ENCODE data around the gene C3orf70.
A peak's percentile ranks its signal among the peaks of the same experiment; 100 is the strongest.

Gene C3orf70, protein sequence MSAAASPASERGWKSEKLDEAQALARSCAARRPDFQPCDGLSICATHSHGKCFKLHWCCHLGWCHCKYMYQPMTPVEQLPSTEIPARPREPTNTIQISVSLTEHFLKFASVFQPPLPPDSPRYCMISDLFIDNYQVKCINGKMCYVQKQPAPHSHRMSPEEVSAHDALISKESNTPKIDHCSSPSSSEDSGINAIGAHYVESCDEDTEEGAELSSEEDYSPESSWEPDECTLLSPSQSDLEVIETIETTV

DNA sequence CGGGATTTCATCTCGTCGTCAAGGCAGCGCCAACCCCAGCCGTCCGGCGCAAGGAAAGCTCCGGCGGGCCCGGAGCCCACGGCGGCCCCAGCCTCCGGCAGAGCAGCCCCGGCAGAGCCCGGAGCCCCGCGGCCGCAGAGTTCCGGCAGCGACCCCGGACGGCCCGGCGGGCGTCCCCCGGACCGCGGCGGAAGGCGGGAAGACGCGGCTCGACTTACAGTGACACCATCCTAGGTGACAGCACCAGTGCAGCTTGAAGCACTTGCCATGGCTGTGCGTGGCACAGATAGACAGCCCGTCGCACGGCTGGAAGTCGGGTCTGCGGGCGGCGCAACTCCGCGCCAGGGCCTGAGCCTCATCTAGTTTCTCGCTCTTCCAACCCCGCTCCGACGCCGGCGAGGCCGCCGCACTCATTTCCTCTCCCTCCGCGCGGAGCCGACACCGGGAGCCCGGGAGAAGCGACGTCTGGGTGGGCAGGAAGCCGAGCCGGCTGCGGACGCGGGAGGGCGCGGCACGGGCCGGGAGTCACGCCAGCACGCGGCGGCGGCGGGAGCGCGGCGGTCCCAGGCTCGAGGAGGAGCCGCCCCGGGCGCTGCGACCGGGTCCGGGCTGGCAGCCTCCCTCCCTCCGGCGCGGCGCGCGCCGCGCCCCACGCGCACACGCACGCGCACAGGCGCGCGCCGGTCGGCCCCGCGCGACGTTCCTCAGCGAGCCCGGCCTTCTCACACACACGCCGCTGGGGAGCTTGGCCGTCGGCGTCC lies at the start of gene C3orf70:
C3orf70 (minus strand) TSS at position 651 of the 761 bp plus-strand sequence; CDS start at position 414, 237 bp downstream.
- CTCF ChIA-PET = interaction anchor here (0.6 to 0.7 kb wide), 2 partner anchors 33 to 135 kb away, joined by 3 read pairs; no protein-coding TSS in a partner anchor
- H3K27ac ChIP-seq = no peak within 1 kb of the TSS
- POLR2A ChIA-PET (ENCODE audit: low non-redundant PET) = interaction anchor here (0.7 kb wide), 1 partner anchor 82 kb away, joined by 4 read pairs; no protein-coding TSS in a partner anchor
- TF ChIP-seq, protein P1, sequence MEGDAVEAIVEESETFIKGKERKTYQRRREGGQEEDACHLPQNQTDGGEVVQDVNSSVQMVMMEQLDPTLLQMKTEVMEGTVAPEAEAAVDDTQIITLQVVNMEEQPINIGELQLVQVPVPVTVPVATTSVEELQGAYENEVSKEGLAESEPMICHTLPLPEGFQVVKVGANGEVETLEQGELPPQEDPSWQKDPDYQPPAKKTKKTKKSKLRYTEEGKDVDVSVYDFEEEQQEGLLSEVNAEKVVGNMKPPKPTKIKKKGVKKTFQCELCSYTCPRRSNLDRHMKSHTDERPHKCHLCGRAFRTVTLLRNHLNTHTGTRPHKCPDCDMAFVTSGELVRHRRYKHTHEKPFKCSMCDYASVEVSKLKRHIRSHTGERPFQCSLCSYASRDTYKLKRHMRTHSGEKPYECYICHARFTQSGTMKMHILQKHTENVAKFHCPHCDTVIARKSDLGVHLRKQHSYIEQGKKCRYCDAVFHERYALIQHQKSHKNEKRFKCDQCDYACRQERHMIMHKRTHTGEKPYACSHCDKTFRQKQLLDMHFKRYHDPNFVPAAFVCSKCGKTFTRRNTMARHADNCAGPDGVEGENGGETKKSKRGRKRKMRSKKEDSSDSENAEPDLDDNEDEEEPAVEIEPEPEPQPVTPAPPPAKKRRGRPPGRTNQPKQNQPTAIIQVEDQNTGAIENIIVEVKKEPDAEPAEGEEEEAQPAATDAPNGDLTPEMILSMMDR (conservative IDR thresholded peaks at IDR 0.05; ENCODE audit: low read depth) = no peak
- peak; percentile 17 for DNase-seq (ENCODE audit: low spot score)

DNA sequence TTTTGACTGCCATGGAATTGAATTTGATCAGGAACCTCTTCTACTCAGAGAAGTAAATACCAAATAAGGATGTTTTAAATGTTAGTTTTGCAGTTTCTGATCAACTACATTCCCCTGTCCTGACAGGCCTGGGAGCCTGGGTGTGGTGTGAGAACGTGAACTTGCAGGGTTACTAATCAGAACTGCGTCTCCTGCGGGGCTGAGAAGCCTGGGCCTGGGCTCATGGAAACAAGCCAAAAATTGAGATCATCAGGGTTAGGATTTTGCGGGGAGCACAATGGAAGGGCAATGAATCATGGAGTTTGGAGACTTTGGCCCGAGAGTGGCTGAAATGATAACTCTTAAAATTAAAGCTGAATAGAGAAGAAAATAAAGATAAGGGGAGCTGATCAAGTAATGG lies 47.8 kb upstream of the C3orf70 start:
- H3K27ac ChIP-seq = peak overlapping the region; percentile 65
- peak; percentile 87 for DNase-seq (ENCODE audit: low spot score)
- ChIA-PET POLR2A (ENCODE audit: low non-redundant PET) (no interaction called here), CTCF (no interaction called here)
- TF ChIP-seq, protein P1 (conservative IDR thresholded peaks at IDR 0.05; ENCODE audit: low read depth) = no peak

DNA sequence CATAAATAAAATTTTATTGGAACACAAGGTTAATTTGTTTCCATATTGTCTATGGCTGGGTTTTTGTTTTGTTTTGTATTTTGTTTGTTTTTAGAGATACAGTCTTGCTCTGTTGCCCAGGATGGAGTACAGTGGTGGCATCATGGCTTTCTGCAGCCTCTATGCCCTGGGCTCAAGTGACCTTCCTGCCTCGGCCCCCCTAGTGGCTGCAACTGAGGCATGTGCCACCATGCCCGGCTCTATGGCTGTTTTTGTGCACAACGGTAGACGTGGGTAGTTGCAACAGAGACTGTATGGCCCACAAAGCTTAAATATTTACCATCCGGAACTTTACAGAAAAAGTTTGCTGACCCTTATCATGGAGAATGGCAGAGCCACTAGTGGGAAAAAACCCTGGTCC lies 46.8 kb upstream of the C3orf70 start:
- POLR2A ChIA-PET (ENCODE audit: low non-redundant PET) = no interaction called here
- TF ChIP-seq, protein P1 (conservative IDR thresholded peaks at IDR 0.05; ENCODE audit: low read depth) = no peak
- no peak for DNase-seq (ENCODE audit: low spot score)
- peak overlapping the region; percentile 41 for H3K27ac ChIP-seq
- CTCF ChIA-PET = interaction anchor here (0.5 to 0.6 kb wide), 3 partner anchors 34 to 1684 kb away, joined by 3 to 8 read pairs (median 4); no protein-coding TSS in a partner anchor

DNA sequence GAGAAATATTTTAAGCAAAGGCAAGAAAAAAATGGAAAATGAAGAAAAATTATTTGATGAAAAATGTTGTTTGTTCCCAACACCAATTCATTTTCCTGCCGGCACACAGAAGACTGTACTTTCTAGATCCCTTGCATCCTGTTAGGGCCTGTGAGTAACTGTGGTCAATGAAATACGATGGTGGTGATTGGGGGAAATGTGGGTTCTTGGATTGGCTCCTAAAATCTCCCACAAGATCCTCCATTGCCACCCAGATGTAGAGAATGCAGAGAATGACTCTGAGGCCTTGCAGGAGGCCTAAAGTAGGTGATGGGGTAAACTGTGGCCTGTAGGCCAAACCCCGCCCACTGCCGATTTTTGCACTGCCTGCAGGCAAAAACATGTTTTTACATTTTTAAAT lies 46.3 kb upstream of the C3orf70 start:
- POLR2A ChIA-PET (ENCODE audit: low non-redundant PET) = no interaction called here
- TF ChIP-seq, protein P1 (conservative IDR thresholded peaks at IDR 0.05; ENCODE audit: low read depth) = no peak
- no peak overlapping the region for H3K27ac ChIP-seq
- no peak for DNase-seq (ENCODE audit: low spot score)
- CTCF ChIA-PET = interaction anchor here (0.6 kb wide), 3 partner anchors 81 to 1428 kb away, joined by 3 to 8 read pairs (median 4); no protein-coding TSS in a partner anchor

DNA sequence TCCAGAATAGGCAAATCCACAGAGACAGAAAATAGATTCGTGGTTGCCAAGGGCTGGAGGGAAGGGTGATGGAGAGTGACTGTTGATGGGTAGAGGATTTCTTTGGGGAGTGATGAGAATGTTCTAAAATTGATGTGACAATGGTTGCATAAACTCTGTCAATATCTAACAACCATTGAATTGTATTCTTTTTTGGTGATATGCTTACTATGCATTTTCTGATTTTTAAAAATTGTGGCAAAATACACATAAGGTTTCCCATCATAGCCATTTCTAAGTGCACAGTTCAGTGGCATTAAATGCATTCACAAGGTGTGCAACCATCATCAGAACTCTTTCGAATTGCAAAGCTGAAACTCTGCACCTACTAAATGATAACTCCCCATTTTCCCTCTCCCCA lies 44.2 kb upstream of the C3orf70 start:
- ChIA-PET POLR2A (ENCODE audit: low non-redundant PET) (no interaction called here), CTCF (no interaction called here)
- TF ChIP-seq, protein P1 (conservative IDR thresholded peaks at IDR 0.05; ENCODE audit: low read depth) = no peak
- H3K27ac ChIP-seq = no peak overlapping the region
- DNase-seq (ENCODE audit: low spot score) = no peak

DNA sequence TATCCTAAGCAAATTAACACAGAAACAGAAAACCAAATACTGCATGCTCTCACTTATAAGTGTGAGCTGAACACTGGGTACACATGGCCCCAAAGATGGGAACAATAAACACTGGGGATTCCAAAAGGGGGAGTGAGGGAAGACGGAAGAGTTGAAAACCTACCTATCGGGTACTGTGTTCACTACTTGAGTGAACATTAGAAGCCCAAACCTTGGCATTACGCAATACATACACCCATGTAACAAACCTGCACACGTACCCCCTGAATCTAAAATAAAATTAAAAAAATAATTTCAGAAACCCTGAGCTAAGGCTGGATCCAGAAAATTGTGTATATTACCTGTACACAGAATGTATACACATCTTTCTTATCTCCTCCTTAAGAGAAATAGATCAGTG lies 42.8 kb upstream of the C3orf70 start:
- ChIA-PET CTCF (no interaction called here), POLR2A (ENCODE audit: low non-redundant PET) (no interaction called here)
- no peak overlapping the region for H3K27ac ChIP-seq
- TF ChIP-seq, protein P1 (conservative IDR thresholded peaks at IDR 0.05; ENCODE audit: low read depth) = no peak
- DNase-seq (ENCODE audit: low spot score) = no peak
